Stimulated activated naive B cell treated with anti-CD40 and anti-IgM and Interleukin-4, amounts not matched to agents 10 μg/mL and 1 μg/mL and 100 μg/mL, for 72 hours (primary cell): ENCODE data around the gene SGO2.

ENCODE experiments used
- ATAC-seq, 2 donors: fragments of 150-1000 bp; cut with Tn5 transposase; replicated peaks; 2 replicates each; pipeline ENCODE4 v1.10.0; 2021; ENCODE audit warnings: moderate library complexity in 1 of 2
- DNase-seq: peaks from one replicate; pipeline ENCODE4 v3.0.0; 2021
- H3K27ac Mint-ChIP-seq: one replicate; pipeline ENCODE4 v1.8.0; 2022; ENCODE audit warnings: mild to moderate bottlenecking, mixed read lengths
- H3K27me3 Mint-ChIP-seq, 2 donors: one replicate each; pipeline ENCODE4 v1.8.0; 2022; ENCODE audit warnings: mixed read lengths in 2 of 2
- H3K36me3 Mint-ChIP-seq, 2 donors: one replicate each; pipeline ENCODE4 v1.8.0; 2022; ENCODE audit warnings: mixed read lengths in 2 of 2, mild to moderate bottlenecking in 1 of 2
- H3K4me1 Mint-ChIP-seq, 2 donors: one replicate each; pipeline ENCODE4 v1.8.0; 2022; ENCODE audit warnings: mixed read lengths in 2 of 2, mild to moderate bottlenecking in 1 of 2
- H3K4me3 Mint-ChIP-seq, 2 donors: one replicate each; pipeline ENCODE4 v1.8.0; 2022; ENCODE audit warnings: mild to moderate bottlenecking in 2 of 2, mixed read lengths in 2 of 2, moderate library complexity in 1 of 2
- H3K9me3 Mint-ChIP-seq, 2 donors: one replicate each; pipeline ENCODE4 v1.8.0; 2022; ENCODE audit warnings: mixed read lengths in 2 of 2, mild to moderate bottlenecking in 1 of 2

Gene SGO2

GRCh38 chr2:200502196-200502595 lies 23.8 kb upstream of the SGO2 start:
- Mint-ChIP-seq H3K4me1 (peaks cover 4 to 5% of the 10 kb centered on the region in 2 donors), H3K36me3 (peaks cover 13 to 37% of the 10 kb centered on the region in 2 donors), H3K27ac (no peak overlapping the region), H3K4me3 (no peak overlapping the region), H3K27me3 (no peaks in the 10 kb centered on the region), H3K9me3 (peaks cover 0 to 3% of the 10 kb centered on the region in 2 donors)
- no peak for ATAC-seq
- DNase-seq: no peak

DNA sequence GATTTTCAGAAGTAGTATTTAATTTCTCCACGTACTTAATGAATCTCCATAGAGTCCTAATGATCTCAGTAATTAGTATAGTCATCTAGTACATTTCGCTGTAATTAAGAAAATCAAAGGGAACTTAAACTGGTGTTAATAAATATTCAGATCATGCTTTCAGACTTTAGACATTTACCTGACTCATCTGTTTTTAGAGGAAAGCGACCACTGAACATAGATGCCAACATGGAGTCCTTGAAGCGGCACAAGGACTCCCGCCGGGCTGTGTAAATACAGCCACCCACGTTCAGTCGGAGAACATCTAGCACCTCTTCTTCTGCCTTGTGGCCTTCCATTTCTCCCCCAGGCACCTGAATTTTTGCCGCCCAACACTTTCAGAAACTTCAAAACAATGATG lies 19.3 kb upstream of the SGO2 start:
- Mint-ChIP-seq H3K4me3 (no peak overlapping the region), H3K27me3 (no peaks in the 10 kb centered on the region), H3K9me3 (peaks cover 0 to 3% of the 10 kb centered on the region in 2 donors), H3K27ac (peak overlapping the region; percentile 25), H3K4me1 (peaks cover 11 to 15% of the 10 kb centered on the region in 2 donors), H3K36me3 (peaks cover 4 to 28% of the 10 kb centered on the region in 2 donors)
- DNase-seq (no peak), ATAC-seq (no peak)

GRCh38 chr2:200507179-200507578 lies 18.8 kb upstream of the SGO2 start:
- peaks cover 11 to 15% of the 10 kb centered on the region in 2 donors for H3K4me1 Mint-ChIP-seq
- no peak overlapping the region for H3K27ac Mint-ChIP-seq
- no peak for ATAC-seq
- H3K27me3 Mint-ChIP-seq: no peaks in the 10 kb centered on the region
- H3K4me3 Mint-ChIP-seq: no peak overlapping the region
- DNase-seq: no peak
- H3K9me3 Mint-ChIP-seq: peaks cover 0 to 3% of the 10 kb centered on the region in 2 donors
- H3K36me3 Mint-ChIP-seq: peaks cover 4 to 23% of the 10 kb centered on the region in 2 donors

DNA sequence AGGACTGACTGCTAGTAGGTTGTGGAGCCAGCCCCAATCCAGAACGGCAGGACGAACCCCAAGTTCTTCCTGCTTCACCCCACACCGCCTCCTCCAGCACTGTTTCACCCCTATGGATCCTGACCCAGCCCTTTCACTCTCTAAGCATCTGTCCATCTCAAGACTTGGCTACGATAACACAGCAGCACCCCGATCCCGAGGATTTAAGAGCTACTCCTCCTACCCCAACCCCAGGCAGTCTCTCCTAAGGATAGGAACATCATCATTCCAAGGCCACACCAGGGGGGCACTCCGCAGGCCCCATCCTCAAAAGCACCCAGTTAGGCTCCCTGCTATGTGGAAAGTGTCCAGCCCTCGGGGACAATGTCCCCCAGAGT lies 16.8 kb upstream of the SGO2 start:
- DNase-seq (no peak), ATAC-seq (no peak)
- Mint-ChIP-seq H3K4me3 (peak overlapping the region; percentile 93 to 94), H3K27ac (peak overlapping the region; percentile 87), H3K27me3 (peaks cover 0 to under 1% of the 10 kb centered on the region in 2 donors), H3K4me1 (peaks cover 9 to 15% of the 10 kb centered on the region in 2 donors), H3K9me3 (no peaks in the 10 kb centered on the region), H3K36me3 (peaks cover 0 to 11% of the 10 kb centered on the region in 2 donors)

- Mint-ChIP-seq H3K36me3 (peaks cover 0 to 11% of the 10 kb centered on the region in 2 donors), H3K27me3 (peaks cover 0 to 4% of the 10 kb centered on the region in 2 donors), H3K4me3 (peak within 1 kb of the TSS; percentile 93 to 94), H3K9me3 (no peaks in the 10 kb centered on the region), H3K27ac (peak within 1 kb of the TSS; percentile 87), H3K4me1 (peaks cover 9 to 15% of the 10 kb centered on the region in 2 donors)
- peak; percentile 91 for DNase-seq
- ATAC-seq: peak; percentile 98 to 99
These were observed 16.2 kb upstream of the SGO2 start, which contains the start of gene KCTD18 for GRCh38 chr2:200509612-200510433. Gene KCTD18 (minus strand): TSS chr2:200510068. CDS start chr2:200507016, 3,052 bp downstream.

GRCh38 chr2:200515155-200515554 lies 10.9 kb upstream of the SGO2 start:
- H3K27ac Mint-ChIP-seq: no peak overlapping the region
- no peak for ATAC-seq

DNA sequence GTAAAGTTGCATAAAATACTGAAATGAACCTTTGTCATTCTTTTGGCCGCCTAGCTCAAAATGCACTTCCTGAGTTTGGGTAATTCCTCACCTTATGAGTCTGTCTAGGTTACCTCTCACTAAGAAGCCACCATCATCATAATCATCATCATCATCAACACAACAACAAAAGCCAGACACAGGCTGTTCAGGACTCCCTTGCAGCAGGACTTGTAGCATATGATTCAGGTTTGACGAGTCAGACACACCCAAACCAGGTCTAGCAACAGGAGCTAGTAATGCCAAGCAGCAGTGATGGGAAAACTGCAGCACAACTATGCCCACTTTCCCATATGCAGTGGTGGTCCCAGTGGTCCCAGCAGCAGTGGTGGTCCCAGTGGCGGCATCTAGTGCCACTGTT lies 2.8 kb upstream of the SGO2 start:
- Mint-ChIP-seq H3K4me3 (no peak overlapping the region), H3K9me3 (no peaks in the 10 kb centered on the region), H3K27me3 (no peaks in the 10 kb centered on the region), H3K36me3 (no peaks in the 10 kb centered on the region), H3K4me1 (peaks cover 5 to 9% of the 10 kb centered on the region in 2 donors), H3K27ac (no peak overlapping the region)
- no peak for ATAC-seq
- DNase-seq: no peak

More at GRCh38 chr2:200515155-200515554, 10.9 kb upstream of the SGO2 start:
- Mint-ChIP-seq H3K4me1 (no peaks in the 10 kb centered on the region), H3K4me3 (no peak overlapping the region), H3K27me3 (peaks cover 0 to 7% of the 10 kb centered on the region in 2 donors), H3K36me3 (no peaks in the 10 kb centered on the region), H3K9me3 (peaks cover 0 to 1% of the 10 kb centered on the region in 2 donors)
- DNase-seq: no peak

DNA sequence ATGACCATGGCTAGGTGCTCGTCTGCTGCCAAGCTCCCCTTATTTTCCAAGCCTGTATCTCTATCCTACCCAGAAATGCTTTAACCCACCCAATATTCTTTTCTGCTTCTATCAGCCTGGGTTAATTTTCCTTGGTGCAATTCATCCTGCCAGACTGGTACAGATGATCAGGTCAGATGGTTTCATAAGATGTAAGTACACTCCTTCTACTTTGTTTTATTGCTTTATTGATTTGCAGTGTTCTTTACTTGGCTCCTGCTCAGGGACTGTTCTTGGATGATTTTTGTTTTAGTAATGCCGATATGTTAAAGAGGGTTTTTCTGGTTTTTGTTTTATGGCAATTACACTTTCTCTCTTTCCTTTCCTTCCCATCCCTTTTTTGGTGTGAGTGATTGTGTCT lies 2.4 kb upstream of the SGO2 start:
- Mint-ChIP-seq H3K9me3 (no peaks in the 10 kb centered on the region), H3K27ac (no peak overlapping the region), H3K36me3 (no peaks in the 10 kb centered on the region), H3K4me3 (no peak overlapping the region), H3K4me1 (peaks cover 5 to 9% of the 10 kb centered on the region in 2 donors), H3K27me3 (no peaks in the 10 kb centered on the region)
- no peak for ATAC-seq
- no peak for DNase-seq

DNA sequence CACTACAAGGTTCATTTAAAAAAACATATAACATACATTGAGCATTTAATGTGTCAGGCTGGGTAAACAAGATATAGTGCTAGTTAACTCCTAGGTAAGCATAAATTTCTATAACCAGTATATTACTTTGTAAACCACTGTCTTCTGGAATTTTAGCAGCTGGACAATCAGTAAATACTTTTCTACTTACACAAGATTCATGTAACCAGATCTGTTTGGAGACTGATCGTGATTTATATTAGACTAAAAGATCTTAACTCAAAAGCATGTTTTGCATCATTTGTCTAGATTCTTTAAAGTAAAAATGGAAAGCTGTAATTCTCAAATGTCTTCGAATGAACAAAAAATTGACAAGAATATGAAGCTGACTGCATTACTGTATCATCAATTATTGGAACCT lies 941 bp upstream of the SGO2 start:
- peaks cover 5 to 9% of the 10 kb centered on the region in 2 donors for H3K4me1 Mint-ChIP-seq
- H3K36me3 Mint-ChIP-seq: no peaks in the 10 kb centered on the region
- no peak overlapping the region for H3K4me3 Mint-ChIP-seq
- DNase-seq: no peak
- H3K27me3 Mint-ChIP-seq: no peaks in the 10 kb centered on the region
- H3K27ac Mint-ChIP-seq: no peak overlapping the region
- no peak for ATAC-seq
- H3K9me3 Mint-ChIP-seq: no peaks in the 10 kb centered on the region

DNA sequence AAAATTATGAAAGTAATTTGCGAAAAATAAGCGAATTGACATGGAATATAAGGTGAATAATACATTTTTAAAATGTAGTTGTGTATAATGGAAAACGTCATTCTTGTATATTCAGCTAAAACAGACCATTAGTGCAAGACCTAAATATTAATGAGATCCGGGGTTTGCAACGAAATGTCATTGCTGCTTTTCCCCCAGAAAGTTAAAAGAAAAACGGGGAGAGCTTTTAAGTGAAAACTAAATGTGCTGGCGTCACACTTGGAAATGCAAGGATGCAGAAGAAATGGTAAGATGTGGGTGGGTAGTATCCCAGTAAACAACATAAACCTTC lies 491 bp upstream of the SGO2 start:
- peak overlapping the region; percentile 85 to 89 for H3K4me3 Mint-ChIP-seq
- no peaks in the 10 kb centered on the region for H3K27me3 Mint-ChIP-seq
- DNase-seq: no peak
- peaks cover 5 to 9% of the 10 kb centered on the region in 2 donors for H3K4me1 Mint-ChIP-seq
- ATAC-seq: no peak
- no peaks in the 10 kb centered on the region for H3K36me3 Mint-ChIP-seq
- H3K9me3 Mint-ChIP-seq: no peaks in the 10 kb centered on the region
- no peak overlapping the region for H3K27ac Mint-ChIP-seq

DNA sequence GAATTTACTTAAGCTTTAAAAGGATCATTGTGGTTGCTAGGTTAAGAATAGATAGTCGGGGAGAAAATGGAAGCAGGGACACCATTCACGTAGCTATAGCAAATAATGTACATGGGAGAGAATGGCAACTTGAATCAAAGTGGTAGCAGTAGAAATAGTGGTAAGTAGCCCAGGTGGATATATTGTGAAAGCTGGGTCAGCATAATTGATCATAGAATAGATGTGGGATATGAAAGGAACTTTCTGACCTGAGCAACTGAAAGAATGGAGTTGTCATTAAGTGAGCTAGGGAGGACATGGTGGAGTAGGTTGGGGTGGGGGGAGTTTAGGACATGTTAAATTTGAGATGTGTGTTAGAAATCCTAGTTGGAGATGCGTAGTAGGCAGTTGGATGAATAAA lies 2.2 kb downstream of the SGO2 start:
- Mint-ChIP-seq H3K9me3 (no peaks in the 10 kb centered on the region), H3K27ac (no peak overlapping the region), H3K4me1 (peaks cover 5 to 9% of the 10 kb centered on the region in 2 donors), H3K4me3 (no peak overlapping the region), H3K27me3 (no peaks in the 10 kb centered on the region), H3K36me3 (no peaks in the 10 kb centered on the region)
- ATAC-seq (no peak), DNase-seq (no peak)

GRCh38 chr2:200533754-200534153 lies 7.7 kb downstream of the SGO2 start:
- no peaks in the 10 kb centered on the region for H3K9me3 Mint-ChIP-seq
- no peaks in the 10 kb centered on the region for H3K27me3 Mint-ChIP-seq

GRCh38 chr2:200534572-200534971 lies 8.6 kb downstream of the SGO2 start:
- Mint-ChIP-seq H3K4me1 (no peaks in the 10 kb centered on the region), H3K36me3 (peaks cover under 1% of the 10 kb centered on the region in 2 donors), H3K27ac (no peak overlapping the region), H3K27me3 (no peaks in the 10 kb centered on the region), H3K9me3 (no peaks in the 10 kb centered on the region), H3K4me3 (no peak overlapping the region)
- no peak for ATAC-seq
- DNase-seq: no peak

More at GRCh38 chr2:200533754-200534153, 7.7 kb downstream of the SGO2 start:
- ATAC-seq (no peak), DNase-seq (no peak)
- H3K4me1 Mint-ChIP-seq: no peaks in the 10 kb centered on the region
- H3K36me3 Mint-ChIP-seq: no peaks in the 10 kb centered on the region
- H3K4me3 Mint-ChIP-seq: no peak overlapping the region
- no peak overlapping the region for H3K27ac Mint-ChIP-seq

DNA sequence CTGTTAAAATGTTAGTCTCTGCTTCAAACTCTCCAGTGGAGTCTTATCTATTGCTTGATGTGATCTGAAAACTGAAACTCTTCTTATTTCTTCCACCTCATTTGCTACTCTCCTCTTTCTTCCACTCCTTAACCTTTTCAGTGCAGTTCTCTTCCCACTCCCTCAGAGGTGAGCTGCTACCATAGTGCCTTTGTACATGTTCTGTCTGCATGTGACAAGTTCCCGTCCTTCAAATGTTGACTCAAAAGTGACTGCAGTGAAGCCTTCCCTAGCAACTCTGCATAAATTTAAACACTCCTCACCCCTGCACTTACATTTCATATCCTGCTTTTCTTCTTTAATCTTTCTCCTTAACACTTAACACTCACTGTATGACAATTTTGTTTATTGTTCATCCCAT lies 12.1 kb downstream of the SGO2 start:
- H3K4me3 Mint-ChIP-seq: no peak overlapping the region
- ATAC-seq (no peak), DNase-seq (no peak)
- no peaks in the 10 kb centered on the region for H3K4me1 Mint-ChIP-seq
- no peak overlapping the region for H3K27ac Mint-ChIP-seq
- peaks cover 0 to 4% of the 10 kb centered on the region in 2 donors for H3K9me3 Mint-ChIP-seq
- peaks cover 14 to 16% of the 10 kb centered on the region in 2 donors for H3K36me3 Mint-ChIP-seq
- H3K27me3 Mint-ChIP-seq: no peaks in the 10 kb centered on the region

DNA sequence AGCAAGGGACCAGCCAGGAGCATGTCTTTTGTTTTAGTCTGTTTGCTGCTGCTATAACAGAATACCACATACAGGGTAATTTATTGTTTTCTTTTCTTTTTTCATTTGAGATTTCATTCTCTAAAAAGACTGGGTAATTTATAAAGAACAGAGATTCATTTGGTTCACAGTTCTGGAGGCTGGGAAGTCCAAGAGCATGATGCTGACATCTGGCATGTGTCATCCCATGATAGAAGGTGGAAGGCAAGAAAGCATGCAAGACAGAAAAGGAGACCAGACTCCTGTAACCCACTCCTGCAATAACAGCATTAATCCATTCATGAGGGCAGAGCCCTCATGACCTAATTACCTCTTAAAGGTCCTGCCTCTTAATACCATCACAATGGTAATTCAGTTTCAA lies 14.8 kb downstream of the SGO2 start:
- Mint-ChIP-seq H3K27ac (no peak overlapping the region), H3K36me3 (peaks cover 14 to 22% of the 10 kb centered on the region in 2 donors), H3K4me1 (no peaks in the 10 kb centered on the region)

More for the DNA sequence above, 14.8 kb downstream of the SGO2 start:
- H3K27me3 Mint-ChIP-seq: no peaks in the 10 kb centered on the region
- H3K9me3 Mint-ChIP-seq: peaks cover 0 to 4% of the 10 kb centered on the region in 2 donors
- no peak for ATAC-seq
- DNase-seq: no peak
- H3K4me3 Mint-ChIP-seq: no peak overlapping the region
